Keratinocyte (primary cell): ENCODE results near the gene LRRN2.

Experiments used
- CTCF ChIP-seq, 3 experiments: IDR thresholded peaks in 1 of 3; conservative IDR thresholded peaks in 1 of 3; optimal IDR thresholded peaks in 1 of 3; 2 replicates in 2 of 3; 3 replicates in 1 of 3; pipeline versions ENCODE3 to v1.5.1; 2011; ENCODE audit warnings: low read length in 3 of 3, mild to moderate bottlenecking in 3 of 3, moderate library complexity in 2 of 3, control low read depth in 1 of 3, inconsistent platforms in 1 of 3; ENCODE audit not compliant: insufficient read depth in 2 of 3; ENCODE audit errors: extremely low read depth in 1 of 3
- EZH2 ChIP-seq: IDR thresholded peaks from one replicate; pipeline ENCODE4 v1.6.1; 2012; ENCODE audit warnings: inconsistent platforms, mild to moderate bottlenecking, low read length, moderate library complexity

GRCh38 chr1:204673909-204674649 is 11.5 kb downstream of the LRRN2 start:
- TF ChIP-seq CTCF (optimal IDR thresholded peaks at IDR 0.05 in 1 of 3, IDR thresholded peaks at IDR 0.05 in 1 of 3, conservative IDR thresholded peaks at IDR 0.05 in 1 of 3; ENCODE audit: extremely low read depth in 1 of 3, insufficient read depth in 2 of 3, low read length in 3 of 3): no peak
- no peak for TF ChIP-seq EZH2
